ENCODE measurements around the gene EHBP1. TPM values are rescaled to one million over a fixed set of nuclear protein-coding genes. Genes with fewer than 3 reads are reported as not detected.

The EHBP1 gene
- total RNA-seq, 1 donor from 2014 or later = 63.4 TPM

DNA sequence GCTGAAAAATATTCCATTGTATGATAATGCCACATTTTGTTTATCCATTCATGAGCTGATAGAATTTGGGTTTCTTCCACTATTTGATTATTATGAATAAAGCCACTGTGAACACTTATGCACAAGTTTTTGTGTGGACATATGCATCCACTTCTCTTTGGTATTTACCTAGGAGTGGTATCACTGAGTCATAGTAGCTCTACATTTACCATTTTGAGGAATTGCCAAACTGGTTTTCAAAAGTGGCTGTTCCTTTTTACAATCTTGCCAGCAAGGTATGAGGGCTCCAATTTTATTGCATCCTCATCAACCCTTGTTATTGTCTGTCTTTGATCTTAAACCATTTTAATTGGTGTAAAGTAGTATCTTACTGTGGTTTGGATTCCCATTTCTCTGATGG is 13.3 kb upstream of the EHBP1 start:
- Mint-ChIP-seq H3K27me3 (ENCODE audit: unreplicated experiment) (no peaks in the 10 kb centered on the region), H3K27ac (ENCODE audit: unreplicated experiment) (no peak overlapping the region), H3K9me3 (ENCODE audit: unreplicated experiment) (no peaks in the 10 kb centered on the region), H3K36me3 (ENCODE audit: unreplicated experiment) (no peaks in the 10 kb centered on the region), H3K4me1 (ENCODE audit: low read depth, unreplicated experiment) (no peaks in the 10 kb centered on the region), H3K4me3 (ENCODE audit: unreplicated experiment) (no peak overlapping the region)
- no peak for TF ChIP-seq CTCF (IDR thresholded peaks at IDR 0.05; ENCODE audit: partially characterized antibody, unreplicated experiment)
- no peak for DNase-seq

GRCh38 chr2:62698653-62699052 is 6.9 kb upstream of the EHBP1 start:
- Mint-ChIP-seq H3K4me1 (ENCODE audit: low read depth, unreplicated experiment) (no peaks in the 10 kb centered on the region), H3K4me3 (ENCODE audit: unreplicated experiment) (no peak overlapping the region), H3K27ac (ENCODE audit: unreplicated experiment) (no peak overlapping the region), H3K27me3 (ENCODE audit: unreplicated experiment) (no peaks in the 10 kb centered on the region), H3K9me3 (ENCODE audit: unreplicated experiment) (no peaks in the 10 kb centered on the region), H3K36me3 (ENCODE audit: unreplicated experiment) (no peaks in the 10 kb centered on the region)
- TF ChIP-seq CTCF (IDR thresholded peaks at IDR 0.05; ENCODE audit: partially characterized antibody, unreplicated experiment) = no peak
- DNase-seq = no peak

- Mint-ChIP-seq H3K27ac (ENCODE audit: unreplicated experiment) (peak overlapping the region; percentile 96), H3K4me1 (ENCODE audit: low read depth, unreplicated experiment) (peaks cover 12% of the 10 kb centered on the region), H3K9me3 (ENCODE audit: unreplicated experiment) (peaks cover 6% of the 10 kb centered on the region), H3K36me3 (ENCODE audit: unreplicated experiment) (peaks cover 4% of the 10 kb centered on the region), H3K27me3 (ENCODE audit: unreplicated experiment) (peaks cover 3% of the 10 kb centered on the region), H3K4me3 (ENCODE audit: unreplicated experiment) (peak overlapping the region; percentile 94)
- TF ChIP-seq CTCF (IDR thresholded peaks at IDR 0.05; ENCODE audit: partially characterized antibody, unreplicated experiment) = no peak
- no peak for DNase-seq
Measured at GRCh38 chr2:62704654-62705006, 883 bp upstream of the EHBP1 start.

DNA sequence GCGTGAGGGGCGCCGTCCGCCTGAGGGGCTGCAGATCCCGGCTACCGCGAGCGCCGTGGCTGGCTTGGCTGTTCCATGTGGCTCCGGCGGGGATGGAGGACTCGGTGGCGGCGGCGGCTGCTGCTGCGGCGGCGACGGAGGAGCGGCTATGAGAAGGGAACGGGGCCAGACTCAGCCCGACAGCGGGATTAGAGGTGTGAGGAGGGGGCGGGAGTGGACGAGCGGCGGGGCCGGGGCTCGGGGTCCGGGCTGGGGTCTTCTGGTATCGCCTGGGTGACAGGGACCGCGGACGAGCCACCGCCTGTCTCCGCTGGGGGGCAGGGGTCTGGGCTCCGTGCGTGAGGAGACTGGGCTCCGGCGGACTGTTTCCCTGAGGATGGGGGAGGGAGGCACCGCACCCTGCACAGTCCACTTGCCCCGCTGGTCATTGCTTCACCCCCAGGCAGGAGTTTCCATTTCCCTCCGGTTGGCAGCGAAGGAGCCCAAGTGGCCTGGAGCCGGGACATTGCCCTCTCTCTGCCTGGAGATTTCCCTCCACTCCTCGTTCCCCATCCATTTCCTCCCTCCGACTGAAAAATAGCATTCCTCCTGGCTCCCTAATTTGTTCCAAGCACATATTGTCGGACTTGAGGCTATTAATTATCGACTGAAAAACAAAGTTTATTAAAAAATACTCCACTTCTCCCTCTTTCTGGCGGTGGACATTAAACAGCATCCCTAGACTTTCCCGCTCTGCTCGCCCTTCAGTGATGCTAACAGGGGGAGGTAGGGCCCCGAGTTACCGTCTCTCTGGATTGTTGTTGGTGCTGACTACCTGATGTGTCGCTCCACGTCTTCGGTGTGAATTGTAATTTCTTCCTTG is 577 bp downstream of the EHBP1 start:
- Mint-ChIP-seq H3K9me3 (ENCODE audit: unreplicated experiment) (peaks cover 6% of the 10 kb centered on the region), H3K4me1 (ENCODE audit: low read depth, unreplicated experiment) (peaks cover 12% of the 10 kb centered on the region), H3K27ac (ENCODE audit: unreplicated experiment) (peak overlapping the region; percentile 82), H3K4me3 (ENCODE audit: unreplicated experiment) (peak overlapping the region; percentile 94), H3K36me3 (ENCODE audit: unreplicated experiment) (peaks cover 4% of the 10 kb centered on the region), H3K27me3 (ENCODE audit: unreplicated experiment) (peaks cover 3% of the 10 kb centered on the region)
- DNase-seq = peak; percentile 80
- peak; percentile 34 for TF ChIP-seq CTCF (IDR thresholded peaks at IDR 0.05; ENCODE audit: partially characterized antibody, unreplicated experiment)

Data from glutamatergic neuron (in vitro differentiated cells).